ENCODE measurements around the gene C14orf180.
"Not testable (repeated sequence)": the region's sequence is repeated elsewhere in the genome, so short reads cannot be mapped to it uniquely, and the experiment has no call there.

The C14orf180 gene

GRCh38 chr14:104579939-104580338 is 375 bp downstream of the C14orf180 start:
- not testable (repeated sequence) for DNase-seq

GRCh38 chr14:104580961-104581360 is 1.4 kb downstream of the C14orf180 start:
- no peak for DNase-seq

- no peak for DNase-seq
Measured at GRCh38 chr14:104581521-104581920, 2.0 kb downstream of the C14orf180 start.

GRCh38 chr14:104582005-104582404 is 2.4 kb downstream of the C14orf180 start:
- no peak for DNase-seq

DNA sequence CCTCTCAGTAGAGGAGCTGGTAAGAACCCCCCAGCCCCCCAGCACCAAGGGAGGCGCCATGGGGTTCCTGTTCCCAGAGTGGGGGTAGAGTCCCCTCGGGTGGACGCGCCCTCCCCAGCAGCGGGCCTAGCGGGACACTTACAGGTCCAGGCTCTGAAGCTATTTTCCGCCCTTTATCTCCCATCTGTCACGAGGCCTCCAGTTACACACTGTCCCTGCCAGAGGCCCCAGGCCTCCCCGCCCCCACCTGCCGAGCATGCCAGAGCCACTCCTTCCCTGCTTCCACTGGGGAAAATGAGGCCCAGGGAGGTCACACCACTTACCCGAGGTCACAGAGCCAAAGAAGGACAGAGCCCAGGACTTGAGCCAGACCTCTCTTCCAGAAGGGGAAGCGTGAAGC is 3.1 kb downstream of the C14orf180 start:
- DNase-seq = no peak

DNA sequence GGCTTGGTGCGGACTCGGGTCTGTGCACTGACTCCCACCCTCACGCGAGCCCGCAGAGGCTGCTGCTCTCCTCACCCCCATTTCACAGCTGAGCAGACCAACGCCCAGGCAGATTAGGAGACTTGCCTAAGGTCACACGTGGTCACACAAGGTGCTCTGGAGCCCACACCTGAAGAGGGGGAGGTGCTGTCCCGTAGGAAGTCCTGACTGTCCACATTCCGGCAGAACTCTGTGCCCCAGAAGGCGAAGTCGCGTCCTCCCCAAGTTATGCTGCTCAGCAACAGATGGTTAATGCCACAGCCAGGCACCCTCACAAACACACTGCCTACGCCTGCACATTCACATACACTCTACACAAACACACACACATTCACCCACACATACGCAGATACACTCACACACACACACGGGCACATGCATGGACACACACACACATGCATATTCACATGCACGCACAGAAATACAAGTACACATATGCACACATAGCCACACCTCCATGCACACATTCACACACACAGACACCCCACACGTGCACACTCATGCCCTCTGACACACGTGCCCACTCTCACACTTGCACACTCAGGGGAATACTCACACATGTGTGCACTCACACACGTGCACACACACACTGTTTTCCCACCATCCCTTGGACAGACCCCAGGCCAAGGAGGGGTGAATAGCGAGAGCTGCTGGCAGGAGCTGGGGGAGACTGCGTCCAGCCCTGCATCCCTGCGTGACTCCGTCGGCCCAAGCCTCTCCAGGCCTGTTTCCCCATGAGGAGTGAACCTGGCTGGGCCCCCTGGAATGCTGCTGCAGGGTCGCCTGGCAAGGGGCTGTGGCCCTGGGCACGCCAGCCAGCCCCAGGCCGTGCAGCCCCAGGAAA is 4.1 kb downstream of the C14orf180 start:
- DNase-seq = no peak

- no peak for DNase-seq
Measured at GRCh38 chr14:104584557-104584956, 5.0 kb downstream of the C14orf180 start.

DNA sequence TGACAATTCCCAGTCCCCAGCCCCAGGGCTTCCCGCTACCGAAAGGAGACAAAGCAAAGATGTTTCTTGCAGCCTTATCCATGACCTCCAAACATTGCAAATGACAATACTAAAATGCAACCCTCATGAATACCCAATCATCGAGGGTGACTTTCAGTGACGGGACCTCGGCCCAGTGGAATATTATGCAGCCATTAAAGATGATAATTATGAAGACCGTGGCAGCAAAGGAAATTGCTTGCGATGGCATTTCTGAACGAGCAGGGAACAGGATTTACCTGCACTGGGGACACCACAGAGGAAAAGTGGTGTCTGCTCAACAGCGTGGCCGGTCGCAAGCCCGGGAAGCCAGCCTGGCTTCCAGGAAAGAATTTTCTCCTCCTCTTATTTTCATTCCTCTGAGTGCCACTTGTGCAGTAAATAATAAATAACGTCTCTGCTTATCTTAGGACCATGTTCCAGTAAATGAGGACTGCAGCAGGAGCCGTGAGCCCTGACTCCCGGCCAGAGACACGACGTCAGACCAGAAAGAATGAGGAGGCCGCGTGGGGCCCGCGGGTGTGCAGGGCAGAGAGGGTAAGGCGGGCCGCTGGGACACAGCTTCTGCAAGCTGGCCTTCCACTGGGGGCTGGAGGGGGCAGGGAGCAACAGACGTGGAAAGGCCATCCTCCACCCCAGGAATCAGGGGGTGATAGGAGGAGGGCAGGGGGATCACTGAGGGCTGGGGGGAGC is 6.6 kb downstream of the C14orf180 start:
- no peak for DNase-seq

DNA sequence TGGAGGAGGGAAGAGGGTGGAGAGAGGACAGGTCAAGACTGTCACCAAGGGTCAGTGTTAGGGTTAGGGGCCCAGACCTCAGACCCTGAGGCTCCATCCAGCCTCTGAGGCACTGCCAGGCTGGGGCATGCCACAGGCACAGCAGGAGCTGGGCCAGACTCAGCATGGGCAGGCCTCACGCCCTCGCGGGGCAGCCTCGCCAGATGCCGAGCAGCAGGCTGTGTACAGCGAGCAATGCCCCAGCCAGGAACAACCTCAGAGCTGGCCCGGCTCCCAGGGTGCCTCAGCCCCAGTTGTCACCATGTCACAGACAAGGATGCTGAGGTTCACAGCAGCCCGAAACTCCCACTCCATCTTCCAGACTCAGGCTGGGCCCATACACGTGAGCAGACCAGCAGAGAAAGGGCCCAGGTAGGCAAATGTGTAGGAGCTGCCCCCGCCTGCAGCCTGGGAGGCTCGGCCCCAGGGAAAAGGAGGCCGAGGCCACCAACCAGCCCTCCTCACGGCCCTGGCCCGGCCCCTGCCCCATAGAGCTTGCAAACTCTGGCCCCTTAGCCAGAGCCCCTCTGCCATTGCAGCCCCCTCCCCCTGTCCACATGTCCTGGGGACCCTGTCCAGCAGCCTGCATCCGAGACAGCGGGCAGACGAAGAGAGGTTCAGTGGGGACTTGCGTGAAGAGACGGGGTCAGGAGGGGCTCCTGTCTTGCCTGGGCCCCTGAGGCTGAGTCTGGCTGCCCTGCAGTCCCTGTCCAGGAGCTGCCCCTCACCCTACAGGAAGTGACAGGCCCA is 7.5 kb downstream of the C14orf180 start:
- DNase-seq = no peak

- DNase-seq = no peak
Measured at GRCh38 chr14:104587641-104588040, 8.1 kb downstream of the C14orf180 start.

DNA sequence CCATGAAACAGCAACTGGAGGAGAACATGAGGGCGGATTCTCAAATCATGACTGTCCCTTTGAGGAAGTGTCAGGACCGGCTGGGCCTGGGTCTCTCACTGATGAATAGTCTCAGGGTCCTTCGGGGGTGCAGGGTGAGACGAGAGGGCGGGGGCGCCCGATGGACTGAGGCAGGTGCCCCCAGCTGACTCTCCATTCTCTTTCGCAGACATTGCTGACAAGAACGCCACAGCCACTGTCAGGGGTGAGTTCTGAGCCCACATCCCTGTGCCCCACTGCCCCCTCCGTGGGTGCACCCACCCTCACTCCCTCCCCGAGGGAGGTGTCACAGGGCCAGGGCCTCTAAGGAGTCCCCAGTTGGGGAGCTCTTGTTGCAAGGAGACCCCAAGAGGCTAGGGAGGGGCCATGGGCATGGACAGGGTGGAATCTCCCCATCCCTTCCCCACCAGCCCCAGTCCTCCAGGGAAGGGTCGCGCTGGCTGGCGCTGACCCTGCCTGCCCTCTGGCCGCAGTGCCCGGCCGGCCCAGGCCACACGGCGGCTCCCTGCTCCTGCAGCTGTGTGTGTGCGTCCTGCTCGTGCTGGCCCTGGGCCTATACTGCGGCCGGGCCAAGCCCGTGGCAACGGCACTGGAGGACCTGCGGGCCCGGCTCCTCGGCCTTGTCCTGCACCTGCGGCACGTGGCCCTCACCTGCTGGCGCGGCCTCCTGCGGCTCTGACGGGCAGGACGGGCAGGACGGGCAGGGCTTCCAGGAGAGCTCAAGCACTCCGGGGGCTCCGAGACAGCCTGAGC is 8.7 kb downstream of the C14orf180 start:
- no peak for DNase-seq

- DNase-seq = no peak
Measured at GRCh38 chr14:104589338-104590195, 10.0 kb downstream of the C14orf180 start.

DNA sequence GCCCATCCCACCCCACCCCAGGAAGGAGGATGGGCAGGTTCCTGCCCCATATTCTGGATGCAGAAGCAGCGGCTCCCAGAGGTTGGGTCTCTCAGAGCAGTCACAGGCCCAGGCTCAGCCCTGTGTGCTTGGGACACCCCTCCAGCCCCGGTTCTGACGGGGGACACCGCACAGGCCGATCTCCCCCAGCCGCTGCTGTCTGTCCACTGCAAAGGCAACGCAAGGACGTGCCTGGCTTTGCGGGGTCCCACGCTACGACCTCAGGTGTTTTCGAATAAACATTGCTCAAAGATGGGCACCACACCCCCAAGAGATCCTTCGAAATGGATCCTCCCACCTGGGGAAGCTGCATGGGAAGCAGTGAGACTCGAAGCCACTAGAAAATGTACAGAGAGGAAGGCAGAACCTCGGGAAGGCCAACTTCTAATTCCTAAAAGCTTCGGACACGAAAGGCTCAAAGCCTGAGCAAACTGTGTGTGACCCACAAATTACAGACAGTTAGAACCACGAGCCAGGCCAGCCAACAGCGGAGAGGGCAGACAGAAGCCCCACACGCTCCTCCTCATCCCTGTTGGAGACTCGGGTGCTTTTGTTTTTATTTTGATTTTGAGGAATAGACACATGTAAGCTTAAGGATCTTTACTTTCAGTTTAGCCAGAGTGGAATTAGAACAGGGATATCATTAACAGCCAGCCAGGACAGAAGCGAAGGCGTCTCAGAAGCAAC is 10.8 kb downstream of the C14orf180 start:
- no peak for DNase-seq

GRCh38 chr14:104591031-104591430 is 11.5 kb downstream of the C14orf180 start:
- no peak for DNase-seq

DNA sequence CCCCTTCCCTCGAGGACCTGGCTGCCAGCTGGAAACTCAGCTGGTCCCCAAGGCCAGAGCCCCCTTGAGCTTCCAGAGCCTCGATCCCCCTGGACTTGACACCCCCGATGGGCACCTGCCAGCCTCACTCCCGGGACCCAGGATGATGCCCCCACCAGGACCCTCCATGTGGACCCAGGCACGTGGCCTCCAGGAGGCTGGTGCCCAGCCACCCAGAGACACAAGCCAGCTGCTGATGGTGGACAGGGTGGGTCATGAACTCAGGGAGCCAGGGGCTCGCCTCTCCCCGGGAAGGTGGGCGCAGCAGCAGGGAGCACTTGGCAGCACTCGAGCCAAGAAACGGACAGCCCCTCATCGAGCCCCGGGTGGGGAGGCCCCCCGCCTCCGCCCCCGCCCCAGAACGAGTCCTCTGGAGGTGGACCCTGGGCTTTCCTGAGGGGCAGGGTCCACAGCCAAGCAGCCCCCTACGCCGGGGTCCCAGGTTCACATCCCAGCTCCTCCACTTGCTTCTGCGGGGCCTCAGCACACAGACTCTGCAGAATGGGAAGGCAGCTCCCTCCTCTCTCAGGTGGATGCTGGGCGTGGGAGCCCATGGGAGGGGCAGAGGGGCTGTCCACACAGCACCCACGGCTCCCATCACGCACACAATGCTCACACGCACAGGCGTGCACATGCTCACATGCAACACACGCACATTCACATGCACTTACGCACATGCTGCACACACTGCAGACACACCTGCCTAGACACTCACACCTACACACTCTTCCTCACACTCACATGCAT is 12.1 kb downstream of the C14orf180 start:
- DNase-seq = no peak

- DNase-seq = no peak
Measured at GRCh38 chr14:104592292-104592672, 12.7 kb downstream of the C14orf180 start.

GRCh38 chr14:104592785-104593184 is 13.2 kb downstream of the C14orf180 start:
- DNase-seq = no peak

DNA sequence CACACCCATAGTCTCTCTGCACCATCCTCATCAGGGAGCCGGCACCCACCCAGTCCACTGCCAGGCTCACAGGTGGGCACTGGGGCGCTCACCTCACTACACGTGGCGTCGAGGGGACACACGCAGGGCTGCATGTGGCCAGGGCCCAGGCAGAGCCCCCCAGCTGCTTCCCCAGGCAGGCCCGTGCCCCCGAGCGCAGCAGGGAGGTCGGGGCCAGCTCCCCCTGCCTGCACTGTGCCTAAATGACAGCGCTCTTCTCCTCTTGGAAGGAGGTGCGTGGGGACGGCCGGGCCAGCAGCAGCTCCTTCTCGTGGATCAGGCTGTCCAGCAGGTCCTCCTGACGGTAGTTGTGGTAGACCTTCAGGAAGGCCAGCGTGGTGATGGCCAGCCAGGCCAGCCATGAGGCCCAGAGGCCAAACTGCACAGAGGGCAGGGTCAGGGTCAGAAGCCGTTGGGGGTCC is 13.7 kb downstream of the C14orf180 start:
- no peak for DNase-seq

DNA sequence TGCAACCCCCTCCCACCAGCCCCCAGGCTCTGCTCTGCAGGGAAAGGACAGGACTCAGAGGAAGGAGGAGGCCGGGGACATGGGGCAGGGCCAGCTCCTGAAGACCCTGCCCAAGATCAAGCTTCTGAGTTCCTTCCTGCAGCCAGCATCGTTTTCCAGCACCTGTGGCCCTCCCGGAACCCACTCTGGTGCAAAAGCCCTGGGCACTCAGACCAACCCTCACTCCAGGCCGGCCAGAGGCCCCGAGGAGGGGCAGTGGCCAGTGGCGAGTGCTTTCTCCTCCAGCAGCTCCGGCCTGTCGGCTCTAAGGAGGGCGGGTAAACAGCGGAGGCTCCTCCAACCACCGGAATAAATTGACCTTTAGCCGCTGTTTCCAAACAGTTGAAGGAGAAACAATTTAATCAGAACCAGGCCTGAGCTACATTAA is 14.2 kb downstream of the C14orf180 start:
- no peak for DNase-seq

All from Kasumi-1 (cell line).